K562 (cell line): ENCODE data around the gene TMEM131. TPM values are rescaled to one million over a fixed set of nuclear protein-coding genes. Genes with fewer than 3 reads are reported as not detected.
"Not testable (repeated sequence)": the region's sequence is repeated elsewhere in the genome, so short reads cannot be mapped to it uniquely, and the experiment has no call there.

Experiments
- ATAC-seq: fragments of 200-7000 bp; cut with Tn5 transposase; 3 replicates; pipeline ENCODE4 v1.9.1; 2020; ENCODE audit warnings: moderate library complexity
- BruUV-seq: library from RNA; stranded (reverse); fragments of 400-500 nt; replicated peaks from 2 replicates; lab custom pipeline; 2021; lab: Mats Ljungman, UMichigan
- CTCF ChIA-PET: fragments of 300-600 bp; formaldehyde crosslinking; extraction: SDS; loops from one replicate; lab custom pipeline; 2021; ENCODE audit warnings: low intra/inter-chr PET ratio; lab: Yijun Ruan, JAX
- POLR2A ChIA-PET: fragments of 300-600, 350-650 bp; sonication (Branson Sonifier 250); formaldehyde crosslinking; extraction: SDS; loops from one replicate; lab custom pipeline; 2021; ENCODE audit warnings: antibody characterized with exemption, inconsistent platforms; lab: Yijun Ruan, JAX
- DNase-seq, 4 experiments: peaks; one replicate each; pipeline versions ENCODE4 v3.0.0 to v3.0.0-alpha.2; 2011 to 2018; ENCODE audit warnings: low spot score in 3 of 4, mixed read lengths in 3 of 4; ENCODE audit errors: extremely low read depth in 1 of 4
- FAIRE-seq: peaks from 2 replicates; lab custom pipeline; 2011; peaks lifted over from hg19 to GRCh38; lab: Jason Lieb, UNC
- H2AFZ ChIP-seq: 2 replicates; pipeline ENCODE4 v1.6.0; 2011; ENCODE audit warnings: low read depth, low read length, control low read depth, inconsistent platforms
- H3K27ac ChIP-seq: fragments of 200-600 bp; 3 replicates; pipeline ENCODE4 v1.8.0; 2011; ENCODE audit warnings: low read depth, mild to moderate bottlenecking, control low read depth, inconsistent platforms, low read length, moderate library complexity, mixed read lengths; ENCODE audit errors: extremely low read depth
- H3K27me3 ChIP-seq, 2 experiments: fragments of 300-600 bp in 1 of 2; 2 replicates in 1 of 2; 3 replicates in 1 of 2; pipeline versions ENCODE4 v1.6.0 to v1.8.0; 2011; ENCODE audit warnings: inconsistent platforms in 2 of 2, low read length in 2 of 2, mild to moderate bottlenecking in 1 of 2, mixed read lengths in 1 of 2, moderate library complexity in 1 of 2; ENCODE audit not compliant: control insufficient read depth in 2 of 2, insufficient read depth in 2 of 2
- H3K36me3 ChIP-seq: fragments of 300-600 bp; 3 replicates; pipeline ENCODE4 v1.8.0; 2011; ENCODE audit warnings: mild to moderate bottlenecking, low read length, inconsistent platforms; ENCODE audit not compliant: control insufficient read depth, insufficient read depth
- H3K4me1 ChIP-seq, 2 experiments: fragments of 200-600 bp in 1 of 2; replicated peaks in 1 of 2; 2 replicates in 1 of 2; 3 replicates in 1 of 2; pipeline versions ENCODE4 v1.5.1 to v1.8.0; 2011; ENCODE audit warnings: inconsistent platforms in 2 of 2, low read length in 2 of 2, mild to moderate bottlenecking in 1 of 2, mixed read lengths in 1 of 2, moderate library complexity in 1 of 2; ENCODE audit not compliant: control insufficient read depth in 2 of 2, insufficient read depth in 2 of 2
- H3K4me2 ChIP-seq: 2 replicates; pipeline ENCODE4 v1.6.1; 2011; ENCODE audit warnings: low read length, control low read depth, inconsistent platforms, mixed read lengths; ENCODE audit not compliant: insufficient read depth
- H3K4me3 ChIP-seq: fragments of 200-600 bp; sonication (generic), shearing (Covaris generic); 2 replicates; pipeline ENCODE4 v1.5.1; 2016; ENCODE audit warnings: control low read depth, inconsistent platforms
- H3K79me2 ChIP-seq: fragments of 200-600 bp; 3 replicates; pipeline ENCODE4 v1.8.0; 2011; ENCODE audit warnings: low read length, inconsistent platforms; ENCODE audit not compliant: control insufficient read depth, insufficient read depth
- H3K9ac ChIP-seq, 2 experiments: 2 replicates each; pipeline versions ENCODE4 v1.6.0 to v1.6.1; 2011; ENCODE audit warnings: low read depth in 2 of 2, low read length in 2 of 2, control low read depth in 1 of 2, inconsistent platforms in 1 of 2, mild to moderate bottlenecking in 1 of 2, mixed read lengths in 1 of 2; ENCODE audit not compliant: insufficient read depth in 1 of 2
- H3K9me1 ChIP-seq: one replicate; pipeline ENCODE4 v1.6.0; 2011; ENCODE audit warnings: inconsistent platforms, mild to moderate bottlenecking, low read length, moderate library complexity; ENCODE audit not compliant: control insufficient read depth, insufficient read depth
- H3K9me3 ChIP-seq: replicated peaks from 2 replicates; pipeline ENCODE4 v1.5.1; 2011; ENCODE audit warnings: low read depth, low read length, inconsistent platforms; ENCODE audit not compliant: control insufficient read depth, insufficient read depth
- H4K20me1 ChIP-seq: replicated peaks from 2 replicates; pipeline ENCODE4 v1.6.1; 2011; ENCODE audit warnings: low read length, inconsistent platforms, mixed read lengths; ENCODE audit not compliant: control insufficient read depth, insufficient read depth
- MBD2 ChIP-seq: sonication (generic); IDR thresholded peaks from 2 replicates; pipeline ENCODE4 v1.6.1; 2016; ENCODE audit warnings: low read depth, borderline replicate concordance
- POLR2G ChIP-seq: fragments of 200-400 bp; formaldehyde crosslinking; IDR thresholded peaks from 2 replicates; pipeline ENCODE4 v1.6.1; 2017; ENCODE audit warnings: low read depth, mild to moderate bottlenecking, antibody characterized with exemption, low read length, moderate library complexity
- RFX1 ChIP-seq: fragments of 450-650 bp; IDR thresholded peaks from 2 replicates; pipeline ENCODE4 v1.6.1; 2016; ENCODE audit warnings: mild to moderate bottlenecking, moderate library complexity
- SPI1 ChIP-seq: IDR thresholded peaks from 2 replicates; pipeline ENCODE4 v1.6.1; 2011; ENCODE audit warnings: low read depth, low read length, control low read depth, borderline replicate concordance
- WGBS: fragments of 100-300 bp; shearing (Covaris generic); methylation state at CpG from one replicate; pipeline ENCODE4 v1.1.6; 2016; ENCODE audit warnings: low coverage, mixed read lengths; ENCODE audit not compliant: insufficient coverage; ENCODE audit errors: missing lambda C conversion rate; 5-methylcytosine and 5-hydroxymethylcytosine counted together
- in situ Hi-C: fragments of 300-500 bp; cut with MboI; formaldehyde crosslinking; loops from 4 replicates; pipeline ENCODE4 v1.15.0; 2018; ENCODE audit warnings: inconsistent platforms, mixed read lengths
- intact Hi-C: fragments of 100-400 bp; cut with micrococcal nuclease; formaldehyde crosslinking; loops from 2 replicates; pipeline ENCODE4 v1.14.2; 2022
- polyA plus RNA-seq, 8 experiments: library from polyadenylated mRNA; depleted of rRNA in 4 of 8; stranded (reverse) in 5 of 8; unstranded in 3 of 8; fragments of >200 nt; fragmentation: Nextera tagmentation in 2 of 8; fragmentation: Illumina TruSeq in 1 of 8; extraction: Ambion mirVana in 2 of 8; extraction: Trizol in 1 of 8; gene quantifications; 2 replicates each; pipeline versions ENCODE4 v1.2.1 to v1.2.3, GENCODE V29; 2011 to 2014; ENCODE audit warnings: inconsistent platforms in 1 of 8, missing spikeins in 1 of 8
- total RNA-seq, 7 experiments: library from RNA; depleted of rRNA in 6 of 7; stranded (reverse); fragments of >200 nt in 6 of 7; fragmentation: Illumina TruSeq in 2 of 7; extraction: Trizol in 2 of 7; gene quantifications; 2 replicates each; pipeline versions ENCODE4 v1.2.1 to v1.2.3, GENCODE V29; 2011 to 2021; ENCODE audit warnings: low replicate concordance in 1 of 7

TMEM131 gene
- total and polyA plus RNA-seq, 9 of the 15 experiments (the other 6 are each of a cell fraction or from before 2014, with no cell fraction given) = 2.5 to 21.1 (median 12.4) TPM

DNA sequence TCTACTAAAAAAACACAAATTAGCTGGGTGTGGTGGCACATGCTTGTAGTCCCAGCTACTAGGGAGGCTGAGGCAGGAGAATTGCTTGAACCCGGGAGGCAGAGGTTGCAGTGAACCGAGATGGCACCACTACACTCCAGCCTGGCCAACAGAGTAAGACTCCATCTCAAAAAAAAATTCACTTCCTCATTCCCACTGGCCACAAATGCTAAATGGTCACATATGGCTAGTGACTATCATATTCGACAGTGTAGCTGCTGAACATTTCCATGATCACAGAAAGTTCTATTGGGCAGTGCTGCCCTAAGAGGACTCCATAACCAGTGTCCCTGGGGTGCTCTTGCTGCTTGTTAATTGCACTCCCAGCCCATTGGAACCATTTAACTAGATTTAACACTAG, 26.3 kb upstream of the TMEM131 start:
- ATAC-seq, H3K36me3 ChIP-seq, FAIRE-seq, H3K9me1 ChIP-seq, H3K27ac ChIP-seq, H3K4me2 ChIP-seq, H3K4me1 ChIP-seq, DNase-seq, H2AFZ ChIP-seq, H4K20me1 ChIP-seq, H3K9me3 ChIP-seq, BruUV-seq, H3K4me3 ChIP-seq, H3K79me2 ChIP-seq, H3K9ac ChIP-seq, intact Hi-C loops, CTCF ChIA-PET, in situ Hi-C loops: not testable (repeated sequence)
- peaks cover 6 to 26% of the 10 kb centered on the region in 2 experiments; a peak in 4 of 5 replicates for H3K27me3 ChIP-seq
- TF ChIP-seq SPI1 = peak; percentile 72
- POLR2A ChIA-PET = interaction anchor here (0.7 kb wide), 1 partner anchor 27 kb away, joined by 3 read pairs; no protein-coding TSS in a partner anchor
- 12% methylated on average over 3 of the region's 3 CpGs for WGBS

DNA sequence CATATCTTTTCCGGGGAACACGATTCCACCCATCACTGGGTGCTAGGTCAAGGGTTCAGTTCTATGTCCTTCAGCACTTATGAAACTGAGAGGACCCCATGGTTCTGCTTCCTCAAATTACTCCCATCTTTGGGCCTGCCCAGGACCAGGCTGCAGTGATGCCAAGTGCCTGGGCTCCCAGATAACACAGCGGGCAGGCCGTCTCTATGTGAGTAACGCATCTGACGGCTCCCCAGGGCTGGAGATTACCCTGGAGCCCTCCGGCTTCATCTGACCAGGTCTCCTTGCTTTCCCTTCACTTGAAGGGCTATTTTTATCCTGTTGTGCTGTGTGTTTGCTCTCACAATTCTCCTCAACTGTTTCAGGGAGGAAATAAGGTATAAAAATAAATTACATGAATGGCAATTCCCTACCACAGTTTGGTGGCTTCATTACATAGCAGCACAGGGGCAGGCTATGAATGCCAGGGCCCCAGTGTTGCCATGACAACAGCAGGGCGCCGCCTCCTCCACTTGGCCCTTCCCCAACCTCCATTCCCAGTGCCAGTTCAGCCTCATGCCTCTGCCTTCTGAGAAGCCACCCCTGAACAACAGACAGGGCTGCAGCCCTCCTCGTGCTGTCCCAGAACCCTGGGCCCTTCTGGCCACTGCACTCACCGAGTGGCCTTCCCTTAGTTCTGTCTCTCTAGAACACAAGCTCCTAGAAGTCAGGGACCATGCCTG, 25.4 kb upstream of the TMEM131 start:
- FAIRE-seq = no peak
- no peaks in the 10 kb centered on the region for H3K36me3 ChIP-seq
- no peaks in the 10 kb centered on the region for H3K79me2 ChIP-seq
- ChIA-PET POLR2A (interaction anchor here (0.7 kb wide), 1 partner anchor 26 kb away, joined by 3 read pairs; no protein-coding TSS in a partner anchor), CTCF (no interaction called here)
- no peaks in the 10 kb centered on the region for H4K20me1 ChIP-seq
- no peaks in the 10 kb centered on the region for H3K9me1 ChIP-seq
- WGBS = 5% methylated on average over 11 of the region's 11 CpGs
- no peaks in the 10 kb centered on the region for H3K9me3 ChIP-seq
- in situ Hi-C loops (no loop called here), intact Hi-C loops (no loop called here)
- no peaks in the 10 kb centered on the region for H3K4me1 ChIP-seq
- no peak overlapping the region for H3K9ac ChIP-seq
- H3K27me3 ChIP-seq = peaks cover 3 to 32% of the 10 kb centered on the region in 2 experiments; a peak in 4 of 5 replicates
- TF ChIP-seq MBD2 (no peak), RFX1 (peak; percentile 82), POLR2G (no peak)
- H3K27ac ChIP-seq = no peak overlapping the region
- H2AFZ ChIP-seq = no peak overlapping the region
- H3K4me3 ChIP-seq = no peak overlapping the region
- DNase-seq = no peak
- BruUV-seq = no TSS peak
- ATAC-seq = no peak
- no peak overlapping the region for H3K4me2 ChIP-seq
